GM20000 (cell line): Measurements from ENCODE around the gene KRTAP3-2.

Experiments
- DNase-seq: peaks from one replicate; pipeline ENCODE4 v3.0.0; 2012; ENCODE audit warnings: low spot score
- CTCF ChIP-seq: IDR thresholded peaks from 2 replicates; pipeline ENCODE4 v1.5.1; 2012; ENCODE audit warnings: mild to moderate bottlenecking, control low read depth; ENCODE audit errors: extremely low read depth, missing control alignments

The KRTAP3-2 gene

GRCh38 chr17:41026715-41027471, 27.2 kb upstream of the KRTAP3-2 start, which contains the start of gene KRTAP1-5:
KRTAP1-5 (minus strand) TSS chr17:41027208; CDS start chr17:41027155, 53 bp downstream.
- no peak for TF ChIP-seq CTCF
- DNase-seq, result no peak

DNA sequence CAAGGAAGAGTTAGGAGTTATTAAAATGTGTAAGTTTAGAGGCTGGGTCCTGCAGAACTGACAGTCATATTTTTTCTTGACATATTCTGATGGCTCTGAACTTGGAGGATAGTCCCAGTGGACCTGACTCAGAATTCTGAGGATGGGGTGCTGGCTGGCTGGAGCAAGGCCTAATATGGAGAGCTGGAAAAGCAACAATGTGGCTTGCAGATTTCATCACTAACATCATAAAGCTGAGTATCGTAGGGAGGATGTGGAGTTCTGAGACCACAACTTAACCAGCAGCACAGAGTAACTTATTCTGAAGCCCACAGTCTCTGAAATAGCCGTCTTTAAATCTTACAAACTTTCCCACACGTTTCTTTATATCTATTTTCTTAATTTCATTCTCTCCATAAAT, 25.0 kb upstream of the KRTAP3-2 start:
- DNase-seq, result no peak
- no peak for TF ChIP-seq CTCF

GRCh38 chr17:41020336-41020735, 20.6 kb upstream of the KRTAP3-2 start:
- TF ChIP-seq CTCF, result no peak
- no peak for DNase-seq

DNA sequence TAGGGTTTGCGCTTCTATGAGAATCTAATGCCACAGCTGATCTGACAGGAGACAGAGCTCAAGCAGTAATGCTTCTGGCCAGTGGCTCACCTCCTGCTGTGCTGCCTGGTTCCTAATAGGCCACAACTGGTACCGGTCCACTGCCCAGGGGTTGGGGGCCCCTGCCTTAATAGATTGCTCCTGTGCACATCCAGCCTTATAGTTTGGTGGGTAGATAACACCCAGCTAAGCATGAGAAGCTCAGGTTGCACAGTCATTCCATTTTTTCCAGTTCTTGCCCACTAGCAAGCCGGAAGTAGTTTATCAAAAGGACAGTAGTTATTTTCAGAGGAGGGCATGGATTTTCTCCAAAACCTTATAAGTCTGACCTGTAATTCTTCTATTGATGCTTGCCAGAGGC, 19.7 kb upstream of the KRTAP3-2 start:
- TF ChIP-seq CTCF, result no peak
- no peak for DNase-seq

- DNase-seq, result no peak
These were observed 18.8 kb upstream of the KRTAP3-2 start for GRCh38 chr17:41018541-41018940.

DNA sequence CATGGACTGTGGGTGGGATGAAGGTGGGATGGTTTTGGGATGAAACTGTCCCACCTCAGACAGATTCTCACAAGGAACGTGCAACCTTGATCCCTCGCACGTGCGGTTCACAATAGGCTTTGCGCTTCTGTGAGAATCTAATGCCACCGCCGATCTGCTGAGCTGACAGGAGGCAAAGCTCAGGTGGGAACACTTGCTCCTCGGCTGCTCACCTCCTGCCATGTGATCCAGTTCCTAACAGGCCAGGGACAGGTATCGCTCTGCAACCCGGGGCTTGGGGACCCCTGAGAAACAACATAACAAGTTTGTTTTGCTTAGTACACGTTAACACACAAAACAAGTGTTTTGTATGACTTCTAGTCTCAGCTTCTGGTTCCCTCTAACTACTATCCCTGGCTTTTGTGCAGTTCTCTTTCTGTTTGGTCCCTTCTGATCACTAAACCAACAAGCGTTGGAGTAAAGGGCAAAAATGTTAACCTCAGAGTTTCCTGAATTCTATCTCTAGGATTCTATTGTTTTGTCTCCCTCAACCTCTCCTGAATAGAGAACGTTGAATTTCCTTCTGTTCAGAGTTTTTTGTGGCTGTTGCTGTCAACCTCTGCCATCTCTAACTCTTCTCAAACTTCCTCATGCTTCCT, 17.0 kb upstream of the KRTAP3-2 start:
- DNase-seq, result no peak
- TF ChIP-seq CTCF, result no peak

More at GRCh38 chr17:41018541-41018940, 18.8 kb upstream of the KRTAP3-2 start:
- no peak for TF ChIP-seq CTCF

DNA sequence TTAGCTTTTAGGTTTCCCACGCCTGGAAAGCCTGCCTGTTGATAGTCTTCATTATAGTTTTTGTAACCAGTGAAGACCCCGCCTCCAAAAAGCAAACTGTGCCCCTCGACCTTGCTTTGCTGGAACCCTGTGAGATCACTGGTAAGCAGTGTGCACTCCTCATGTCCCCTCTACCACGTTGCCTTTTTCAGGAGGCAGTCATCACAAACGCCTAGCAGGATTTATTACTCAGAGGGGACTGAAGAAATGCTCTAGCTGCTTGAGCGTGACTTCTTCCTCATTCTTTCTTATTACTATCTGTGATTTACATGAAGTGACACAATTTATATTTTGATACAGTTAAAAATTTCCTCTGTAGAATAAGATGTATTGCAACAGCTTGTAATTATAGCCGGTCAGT, 15.7 kb upstream of the KRTAP3-2 start:
- DNase-seq, result no peak
- TF ChIP-seq CTCF, result no peak
